HEK293 (cell line): ENCODE results near the gene CORO1C.

ENCODE experiments used
- CTCF ChIA-PET: fragments of 350-600 bp; formaldehyde crosslinking; extraction: SDS; loops from one replicate; lab custom pipeline; 2021; ENCODE audit warnings: antibody characterized with exemption; lab: Yijun Ruan, JAX
- POLR2A ChIA-PET: fragments of 300-600 bp; formaldehyde crosslinking; extraction: SDS; loops from one replicate; lab custom pipeline; 2020; ENCODE audit warnings: antibody characterized with exemption, inconsistent platforms; lab: Yijun Ruan, JAX
- H3K27ac ChIP-seq: fragments of 200-500 bp; sonication (Bioruptor generic); 2 replicates; pipeline ENCODE4 v1.5.1; 2014; ENCODE audit warnings: low read depth, low read length, control low read depth, inconsistent platforms; ENCODE audit errors: extremely low read depth
- H3K36me3 ChIP-seq, 2 experiments: fragments of 200-500 bp in 1 of 2; sonication (Bioruptor generic) in 1 of 2; 1 replicate in 1 of 2; 2 replicates in 1 of 2; pipeline ENCODE4 v1.5.1; 2014 to 2017; ENCODE audit warnings: inconsistent platforms in 2 of 2, low read length in 2 of 2; ENCODE audit not compliant: control insufficient read depth in 2 of 2, insufficient read depth in 1 of 2
- H3K4me1 ChIP-seq: fragments of 200-500 bp; sonication (Bioruptor generic); 2 replicates; pipeline ENCODE4 v1.5.1; 2014; ENCODE audit warnings: mild to moderate bottlenecking, low read length, inconsistent platforms; ENCODE audit not compliant: control insufficient read depth, insufficient read depth
- H3K4me3 ChIP-seq: 2 replicates; pipeline ENCODE4 v1.5.1; 2011; ENCODE audit warnings: low read depth, mild to moderate bottlenecking, control low read depth, low read length, moderate library complexity
- H3K9me3 ChIP-seq: fragments of 200-500 bp; sonication (Bioruptor generic); 2 replicates; pipeline ENCODE4 v1.5.1; 2014; ENCODE audit warnings: low read depth, low read length, inconsistent platforms; ENCODE audit not compliant: control insufficient read depth, insufficient read depth
- BCL11A ChIP-seq: fragments of 450-650 bp; formaldehyde crosslinking; IDR thresholded peaks from 2 replicates; pipeline ENCODE4 v1.5.1; 2016; ENCODE audit warnings: low read depth, missing biosample characterization, missing genetic modification characterization
- BCL6B ChIP-seq: fragments of 450-650 bp; formaldehyde crosslinking; IDR thresholded peaks from 2 replicates; pipeline ENCODE4 v1.5.1; 2017; ENCODE audit warnings: missing biosample characterization, missing genetic modification characterization
- EGR2 ChIP-seq: fragments of 450-650 bp; formaldehyde crosslinking; IDR thresholded peaks from 2 replicates; pipeline ENCODE4 v1.5.1; 2016; ENCODE audit warnings: low read depth, missing biosample characterization, missing genetic modification characterization
- GLI4 ChIP-seq: fragments of 450-650 bp; formaldehyde crosslinking; IDR thresholded peaks from 2 replicates; pipeline ENCODE4 v1.5.1; 2016; ENCODE audit warnings: missing biosample characterization, missing genetic modification characterization
- KLF16 ChIP-seq: fragments of 450-650 bp; formaldehyde crosslinking; IDR thresholded peaks from 2 replicates; pipeline ENCODE4 v1.5.1; 2017; ENCODE audit warnings: missing biosample characterization, missing genetic modification characterization
- PRDM6 ChIP-seq: fragments of 450-650 bp; formaldehyde crosslinking; IDR thresholded peaks from 2 replicates; pipeline ENCODE4 v1.5.1; 2017; ENCODE audit warnings: missing biosample characterization, missing genetic modification characterization
- SETDB1 ChIP-seq: IDR thresholded peaks from one replicate; pipeline ENCODE4 v1.6.1; 2017; ENCODE audit warnings: mild to moderate bottlenecking, low read length, moderate library complexity, mixed read lengths; ENCODE audit not compliant: insufficient read length
- SP3 ChIP-seq: fragments of 450-650 bp; formaldehyde crosslinking; IDR thresholded peaks from 2 replicates; pipeline ENCODE4 v1.5.1; 2016; ENCODE audit warnings: missing biosample characterization, missing genetic modification characterization
- YY1 ChIP-seq: fragments of 450-650 bp; formaldehyde crosslinking; IDR thresholded peaks from 2 replicates; pipeline ENCODE4 v1.5.1; 2018; ENCODE audit warnings: missing biosample characterization, missing genetic modification characterization
- ZIC2 ChIP-seq: fragments of 450-650 bp; formaldehyde crosslinking; IDR thresholded peaks from 2 replicates; pipeline ENCODE4 v1.5.1; 2016; ENCODE audit warnings: missing biosample characterization, missing genetic modification characterization
- ZNF10 ChIP-seq: fragments of 450-650 bp; formaldehyde crosslinking; IDR thresholded peaks from 2 replicates; pipeline ENCODE4 v1.5.1; 2017; ENCODE audit warnings: missing biosample characterization, missing genetic modification characterization
- ZNF175 ChIP-seq: fragments of 450-650 bp; formaldehyde crosslinking; IDR thresholded peaks from 2 replicates; pipeline ENCODE4 v1.5.1; 2016; ENCODE audit warnings: missing biosample characterization, missing genetic modification characterization
- ZNF274 ChIP-seq, 2 experiments: fragments of 200-500 bp in 1 of 2; fragments of 450-650 bp in 1 of 2; sonication (Bioruptor generic) in 1 of 2; formaldehyde crosslinking in 1 of 2; IDR thresholded peaks; 2 replicates each; pipeline versions ENCODE4 v1.5.1 to v1.6.1; 2014 to 2016; ENCODE audit warnings: borderline replicate concordance in 1 of 2, inconsistent platforms in 1 of 2, low read length in 1 of 2, missing biosample characterization in 1 of 2, missing genetic modification characterization in 1 of 2
- ZNF280D ChIP-seq: fragments of 450-650 bp; formaldehyde crosslinking; IDR thresholded peaks from 2 replicates; pipeline ENCODE4 v1.5.1; 2016; ENCODE audit warnings: missing biosample characterization, missing genetic modification characterization
- ZNF366 ChIP-seq: fragments of 450-650 bp; formaldehyde crosslinking; conservative IDR thresholded peaks from 2 replicates; pipeline ENCODE4 v1.5.1; 2016; ENCODE audit warnings: missing biosample characterization, missing genetic modification characterization
- ZNF416 ChIP-seq: fragments of 450-650 bp; formaldehyde crosslinking; IDR thresholded peaks from 2 replicates; pipeline ENCODE4 v1.5.1; 2016; ENCODE audit warnings: missing biosample characterization, missing genetic modification characterization
- ZNF449 ChIP-seq: fragments of 450-650 bp; formaldehyde crosslinking; IDR thresholded peaks from 2 replicates; pipeline ENCODE4 v1.5.1; 2017; ENCODE audit warnings: missing biosample characterization, mild to moderate bottlenecking, missing genetic modification characterization, moderate library complexity
- ZNF510 ChIP-seq: fragments of 450-650 bp; formaldehyde crosslinking; IDR thresholded peaks from 2 replicates; pipeline ENCODE4 v1.5.1; 2018; ENCODE audit warnings: mild to moderate bottlenecking, missing genetic modification characterization, missing biosample characterization; ENCODE audit not compliant: insufficient replicate concordance
- ZNF560 ChIP-seq: fragments of 450-650 bp; formaldehyde crosslinking; IDR thresholded peaks from 2 replicates; pipeline ENCODE4 v1.5.1; 2017; ENCODE audit warnings: missing biosample characterization, missing genetic modification characterization, borderline replicate concordance
- ZNF664 ChIP-seq: fragments of 450-650 bp; formaldehyde crosslinking; IDR thresholded peaks from 2 replicates; pipeline ENCODE4 v1.5.1; 2016; ENCODE audit warnings: missing biosample characterization, missing genetic modification characterization
- ZNF837 ChIP-seq: fragments of 450-650 bp; formaldehyde crosslinking; IDR thresholded peaks from 2 replicates; pipeline ENCODE4 v1.5.1; 2016; ENCODE audit warnings: missing biosample characterization, missing genetic modification characterization

The CORO1C gene

GRCh38 chr12:108696111-108696995, 35.0 kb downstream of the CORO1C start:
- no peak overlapping the region for H3K27ac ChIP-seq
- H3K4me3 ChIP-seq: no peak overlapping the region
- H3K36me3 ChIP-seq: peaks cover 0 to 45% of the 10 kb centered on the region in 2 experiments; a peak in 2 of 3 replicates
- H3K4me1 ChIP-seq: peaks cover 15% of the 10 kb centered on the region
- H3K9me3 ChIP-seq: no peaks in the 10 kb centered on the region
- TF ChIP-seq ZNF366 (no peak), PRDM6 (tag by site-specific recombination) (peak; percentile 71)
- ChIA-PET POLR2A (interaction anchor here (0.6 to 1.0 kb wide), 2 partner anchors 34 to 77 kb away, joined by 4 to 5 read pairs; no protein-coding TSS in a partner anchor), CTCF (interaction anchor here (0.6 to 1.8 kb wide), 5 partner anchors 10 to 1317 kb away, joined by 3 to 6 read pairs (median 3); no protein-coding TSS in a partner anchor)

GRCh38 chr12:108694812-108695278, 36.5 kb downstream of the CORO1C start:
- POLR2A ChIA-PET: interaction anchor here (0.7 to 1.0 kb wide), 2 partner anchors 31 to 35 kb away, joined by 4 to 6 read pairs; no protein-coding TSS in a partner anchor
- H3K4me1 ChIP-seq: peaks cover 24% of the 10 kb centered on the region
- CTCF ChIA-PET: interaction anchor here (0.7 to 1.8 kb wide), 5 partner anchors 8 to 1462 kb away, joined by 3 to 6 read pairs (median 4); no protein-coding TSS in a partner anchor
- no peak for TF ChIP-seq BCL11A (tag by site-specific recombination)
- TF ChIP-seq GLI4 (tag by site-specific recombination): no peak
- no peak for TF ChIP-seq ZNF664 (tag by site-specific recombination)
- no peak for TF ChIP-seq BCL6B (tag by site-specific recombination)
- no peak for TF ChIP-seq ZNF560 (tag by site-specific recombination)
- TF ChIP-seq ZNF280D (tag by site-specific recombination): no peak
- TF ChIP-seq ZIC2 (tag by site-specific recombination): no peak
- TF ChIP-seq YY1: no peak
- no peak for TF ChIP-seq SETDB1
- TF ChIP-seq KLF16 (tag by site-specific recombination): no peak
- TF ChIP-seq EGR2 (tag by site-specific recombination): no peak
- no peak for TF ChIP-seq ZNF416 (tag by site-specific recombination)
- no peak for TF ChIP-seq SP3
- TF ChIP-seq ZNF837 (tag by site-specific recombination): no peak
- TF ChIP-seq ZNF449 (tag by site-specific recombination): no peak
- TF ChIP-seq ZNF510 (tag by site-specific recombination): no peak
- TF ChIP-seq ZNF274 (IDR thresholded peaks at IDR 0.05; ENCODE audit: low read length): no peak
- no peak for TF ChIP-seq ZNF274 (tag by site-specific recombination; IDR thresholded peaks at IDR 0.05; ENCODE audit: borderline replicate concordance)
- TF ChIP-seq ZNF175 (tag by site-specific recombination): no peak
- no peak for TF ChIP-seq ZNF10 (tag by site-specific recombination)
- TF ChIP-seq, all 188 proteins: peak for 0
- H3K4me3 ChIP-seq: no peak overlapping the region
- H3K9me3 ChIP-seq: no peaks in the 10 kb centered on the region
- peaks cover 0 to 40% of the 10 kb centered on the region in 2 experiments; a peak in 2 of 3 replicates for H3K36me3 ChIP-seq
- no peak overlapping the region for H3K27ac ChIP-seq
